Activated CD8-positive, alpha-beta memory T cell treated with anti-CD3 and anti-CD28 coated beads, Interleukin-2, amount 50 U/mL, for 1 hour (primary cell): ENCODE measurements around the gene NRAP.

Source experiments
- DNase-seq: peaks from one replicate; pipeline ENCODE4 v3.0.0-alpha.2; 2020; ENCODE audit errors: extremely low read depth

Gene NRAP

DNA sequence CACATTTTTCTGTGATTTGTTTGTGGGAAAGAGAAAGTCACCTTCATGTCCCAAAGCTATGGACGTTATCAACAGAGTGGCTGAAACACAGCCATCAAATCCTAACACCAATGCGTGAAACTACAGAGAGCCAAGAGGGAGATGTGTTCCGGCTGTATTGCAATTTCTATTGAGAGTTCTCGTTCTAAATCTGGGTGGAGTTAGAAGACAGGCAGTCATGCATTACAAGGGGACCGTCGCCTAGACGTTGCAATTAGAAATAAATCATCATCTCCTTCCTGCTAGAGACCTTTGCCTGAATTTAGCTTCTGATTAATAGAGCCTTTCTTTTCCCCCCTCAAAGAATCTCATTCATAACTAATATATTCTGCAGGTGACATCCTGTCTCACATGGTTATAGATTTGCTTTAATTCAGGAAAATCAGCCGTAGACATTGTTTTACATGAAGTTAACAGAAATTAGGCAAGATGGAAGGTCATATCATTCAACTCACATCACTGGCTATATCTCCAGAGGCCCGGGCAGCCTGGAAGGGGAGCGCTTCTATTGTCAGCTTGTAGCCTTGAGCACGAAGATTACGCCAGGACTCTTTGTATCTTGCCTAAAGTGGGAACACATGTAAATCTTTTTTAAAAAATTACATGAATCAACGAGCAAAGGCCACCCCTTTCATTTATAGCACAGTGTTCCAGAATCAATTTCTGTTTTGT lies 58.4 kb downstream of the NRAP start:
- no peak for DNase-seq

DNA sequence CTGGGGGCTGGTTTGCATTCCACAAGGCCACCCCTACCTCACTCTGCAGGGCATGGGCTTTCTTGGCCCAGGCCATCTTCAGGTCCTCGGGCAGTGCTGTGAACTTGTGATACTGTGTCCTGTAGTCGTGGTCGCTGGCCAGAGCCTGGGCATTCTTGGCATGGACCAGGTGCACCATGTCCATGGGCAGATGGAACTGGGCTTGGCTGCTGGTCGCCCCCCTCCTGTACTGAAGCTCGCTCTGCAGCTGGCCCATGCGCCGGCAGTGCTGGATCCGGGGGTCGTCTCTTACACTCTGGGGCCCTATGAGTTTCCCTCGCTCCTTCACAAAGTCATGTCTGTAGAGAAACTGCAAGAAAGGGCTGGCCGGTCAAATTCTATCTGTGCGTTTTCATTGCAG lies 59.3 kb downstream of the NRAP start:
- DNase-seq: no peak

GRCh38 chr10:113603057-113603777 lies 60.6 kb downstream of the NRAP start:
- no peak for DNase-seq

- no peak for DNase-seq
Measured at GRCh38 chr10:113600569-113600968, 63.3 kb downstream of the NRAP start.

DNA sequence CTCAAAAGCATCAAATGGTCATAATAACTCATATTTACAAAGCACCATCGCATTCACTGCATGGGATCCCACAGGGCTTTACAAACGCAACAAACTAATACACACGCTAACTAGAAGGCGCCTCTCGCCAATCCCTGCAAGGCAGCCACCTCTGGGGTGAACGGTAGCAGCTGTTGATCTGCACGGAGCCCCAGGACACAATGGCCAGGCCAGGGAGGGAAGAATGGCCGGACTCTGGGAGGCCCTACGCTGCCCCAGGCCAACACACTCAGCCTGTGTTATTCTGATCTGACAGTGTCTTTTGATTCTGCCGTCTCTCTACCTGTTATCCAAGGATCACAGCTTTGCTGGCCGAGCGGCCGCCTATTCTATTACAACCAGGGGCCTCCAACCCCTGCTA lies 69.2 kb downstream of the NRAP start:
- no peak for DNase-seq

DNA sequence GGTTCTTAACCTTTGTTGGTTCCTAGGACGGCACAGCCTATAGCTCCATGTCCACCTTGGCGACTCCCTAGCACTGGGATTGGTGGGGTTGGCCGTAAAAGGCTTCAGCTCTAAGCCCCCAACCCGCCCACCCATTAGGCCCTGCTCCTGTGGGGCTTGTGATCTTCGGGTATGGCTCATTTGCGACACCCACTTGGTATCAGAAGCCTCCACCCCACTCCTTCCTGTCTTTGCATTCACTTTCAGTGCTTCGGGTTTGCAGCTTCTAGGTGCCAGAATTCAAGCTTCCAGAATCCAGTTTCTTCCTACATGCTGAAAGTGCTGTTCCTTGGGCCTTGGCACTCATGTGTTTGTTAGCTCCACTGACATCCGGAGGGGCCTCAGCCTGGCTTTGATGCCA lies 71.5 kb downstream of the NRAP start:
- DNase-seq: no peak

GRCh38 chr10:113590581-113590980 lies 73.3 kb downstream of the NRAP start:
- no peak for DNase-seq

- no peak for DNase-seq
Measured at GRCh38 chr10:113589201-113589770, 74.6 kb downstream of the NRAP start.

GRCh38 chr10:113585949-113586348 lies 77.9 kb downstream of the NRAP start:
- DNase-seq: no peak

GRCh38 chr10:113583571-113583970 lies 80.3 kb downstream of the NRAP start:
- DNase-seq: no peak

DNA sequence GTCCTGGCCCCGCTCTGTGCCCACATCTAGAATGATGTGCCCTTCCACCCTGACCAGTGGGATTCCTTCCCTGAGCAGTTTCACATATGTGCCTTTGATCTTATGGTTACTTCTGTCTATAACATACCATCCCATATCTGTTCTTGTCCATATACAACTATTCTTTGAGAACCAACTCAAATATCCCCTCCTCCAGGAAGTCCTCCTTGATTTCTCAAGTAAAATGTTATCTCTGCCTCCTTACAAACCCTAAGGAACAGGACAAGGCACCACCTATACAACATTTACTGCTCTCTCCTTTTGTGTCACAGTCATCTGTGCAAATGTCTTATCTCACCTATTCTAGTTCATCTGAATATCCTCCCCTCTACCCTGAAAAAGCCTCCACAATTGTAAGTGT lies 82.7 kb downstream of the NRAP start:
- no peak for DNase-seq

DNA sequence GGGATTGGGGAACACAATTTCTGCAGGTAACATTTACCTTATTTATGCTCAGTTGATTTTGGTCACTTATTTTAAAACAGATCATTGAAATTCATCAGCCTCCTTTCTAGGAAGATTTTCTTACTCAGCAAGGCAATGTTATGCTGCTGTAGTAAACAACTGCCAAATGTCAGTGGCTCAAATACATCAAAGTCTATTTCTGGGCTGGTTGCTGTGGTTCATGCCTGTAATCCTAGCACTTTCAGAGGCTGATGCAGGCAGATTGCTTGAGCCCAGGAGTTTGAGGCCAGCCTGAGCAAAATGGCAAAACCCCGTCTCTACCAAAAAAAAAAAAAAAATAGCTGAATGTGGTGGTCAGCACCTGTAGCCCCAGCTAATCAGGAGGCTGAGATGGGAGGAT lies 85.1 kb downstream of the NRAP start:
- no peak for DNase-seq

DNA sequence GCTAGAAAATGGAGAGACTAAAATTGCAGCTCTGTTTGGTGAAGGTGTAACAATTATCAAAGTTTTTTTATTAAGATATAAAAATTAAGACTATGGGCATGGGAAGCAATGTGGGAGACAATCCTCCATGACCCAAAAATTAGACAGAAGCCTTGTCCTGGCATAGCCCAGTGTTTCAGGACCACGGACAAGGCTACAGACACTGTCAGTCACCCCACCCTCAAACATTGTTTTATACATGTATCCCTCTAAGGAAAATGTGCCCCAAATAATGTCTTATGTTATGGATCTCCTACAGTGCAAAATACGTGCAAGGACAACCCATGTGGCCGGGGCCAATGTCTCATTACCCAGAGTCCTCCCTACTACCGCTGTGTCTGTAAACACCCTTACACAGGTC lies 87.0 kb downstream of the NRAP start:
- no peak for DNase-seq

DNA sequence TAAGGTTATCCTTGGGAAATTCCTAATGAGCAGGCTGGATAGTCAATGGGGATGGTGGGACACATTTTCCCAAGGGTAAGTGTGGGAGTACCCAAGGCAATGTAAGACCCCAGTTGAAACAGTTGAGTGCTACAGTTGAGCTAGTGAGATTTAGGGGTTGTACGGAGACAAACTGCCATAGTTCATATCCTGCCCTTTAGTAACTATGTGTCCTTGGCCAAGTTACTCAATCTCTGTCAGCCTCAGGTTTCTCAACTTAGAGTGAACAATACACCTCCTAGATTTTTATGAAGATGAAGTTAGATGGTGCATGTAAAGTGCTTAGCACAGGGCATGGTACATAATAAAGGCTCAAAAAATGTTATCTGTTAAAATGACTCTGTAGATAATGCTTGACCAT lies 90.5 kb downstream of the NRAP start:
- no peak for DNase-seq

GRCh38 chr10:113572520-113573290 lies 91.1 kb downstream of the NRAP start:
- DNase-seq: no peak

- no peak for DNase-seq
Measured at GRCh38 chr10:113569576-113569975, 94.3 kb downstream of the NRAP start.

GRCh38 chr10:113566888-113567287 lies 97.0 kb downstream of the NRAP start:
- no peak for DNase-seq

GRCh38 chr10:113565364-113565763 lies 98.5 kb downstream of the NRAP start:
- no peak for DNase-seq

- DNase-seq: peak; percentile 5
Measured at GRCh38 chr10:113563306-113564088, 100.3 kb downstream of the NRAP start.

- DNase-seq: no peak
Measured at GRCh38 chr10:113562704-113563103, 101.1 kb downstream of the NRAP start.

- DNase-seq: no peak
Measured at GRCh38 chr10:113562069-113562468, 101.8 kb downstream of the NRAP start.

- DNase-seq: no peak
Measured at GRCh38 chr10:113561214-113561613, 102.6 kb downstream of the NRAP start.
